ENCODE measurements around the gene FGD4. TPM values are rescaled to one million over a fixed set of nuclear protein-coding genes. Genes with fewer than 3 reads are reported as not detected.

The FGD4 gene
- total RNA-seq, 1 donor from 2014 or later, result 65.5 TPM

DNA sequence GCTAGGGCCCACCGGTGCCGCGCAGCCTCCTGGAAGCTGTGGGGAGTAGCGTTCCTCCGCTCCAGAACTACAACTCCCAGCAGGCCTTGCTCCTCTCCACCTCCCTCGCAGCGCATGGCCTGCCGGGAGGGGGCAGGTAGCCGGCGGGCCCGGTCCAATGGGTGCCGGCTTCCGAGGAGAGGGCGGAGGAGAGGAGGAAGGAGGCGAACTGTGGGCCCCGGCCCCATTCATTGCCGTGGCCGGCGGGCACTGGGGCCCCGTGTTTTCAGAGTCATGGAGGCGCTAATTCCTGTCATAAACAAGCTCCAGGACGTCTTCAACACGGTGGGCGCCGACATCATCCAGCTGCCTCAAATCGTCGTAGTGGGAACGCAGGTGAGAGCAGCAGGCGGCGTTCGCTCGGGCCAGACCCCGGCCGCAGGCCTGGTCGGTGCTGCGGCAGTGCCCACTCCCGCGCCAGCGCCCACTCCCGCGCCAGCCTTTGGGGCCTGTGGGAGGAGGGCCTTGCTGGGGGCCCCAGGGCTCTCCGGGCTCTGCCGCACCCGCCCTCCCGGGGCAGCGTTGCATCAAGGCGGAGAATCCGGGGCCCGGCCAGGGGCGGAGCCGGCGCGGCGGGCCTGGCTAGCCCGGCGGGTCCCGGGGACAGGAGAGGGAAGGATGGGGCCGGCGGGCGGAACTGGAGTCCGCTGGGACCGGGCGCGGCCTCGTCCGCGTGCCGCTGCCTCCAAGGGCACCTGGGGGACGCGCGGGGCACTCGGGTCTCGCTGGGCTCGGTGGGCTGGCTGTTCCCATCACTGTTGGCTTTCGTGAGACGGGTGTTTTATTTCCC, 279.9 kb downstream of the FGD4 start, which contains the start of gene DNM1L:
DNM1L (plus strand) TSS at position 211 of the 829 bp plus-strand sequence; CDS start at position 274, 63 bp downstream.
- intact Hi-C loops (cut with DNase I), result loop anchor here (10.0 kb wide), 1 partner anchor 315 kb away; no protein-coding TSS in a partner anchor
- Histone ChIP-seq H3K4me1 (peaks cover 11% of the 10 kb centered on the region), H3K27me3 (no peaks in the 10 kb centered on the region), H3K27ac (peak within 1 kb of the TSS; percentile 90), H3K36me3 (no peaks in the 10 kb centered on the region), H3K4me3 (peak within 1 kb of the TSS; percentile 77), H3K9me3 (no peaks in the 10 kb centered on the region)
- peak; percentile 99 for ATAC-seq
- DNase-seq, result peak; percentile 97
- TF ChIP-seq, protein P1, sequence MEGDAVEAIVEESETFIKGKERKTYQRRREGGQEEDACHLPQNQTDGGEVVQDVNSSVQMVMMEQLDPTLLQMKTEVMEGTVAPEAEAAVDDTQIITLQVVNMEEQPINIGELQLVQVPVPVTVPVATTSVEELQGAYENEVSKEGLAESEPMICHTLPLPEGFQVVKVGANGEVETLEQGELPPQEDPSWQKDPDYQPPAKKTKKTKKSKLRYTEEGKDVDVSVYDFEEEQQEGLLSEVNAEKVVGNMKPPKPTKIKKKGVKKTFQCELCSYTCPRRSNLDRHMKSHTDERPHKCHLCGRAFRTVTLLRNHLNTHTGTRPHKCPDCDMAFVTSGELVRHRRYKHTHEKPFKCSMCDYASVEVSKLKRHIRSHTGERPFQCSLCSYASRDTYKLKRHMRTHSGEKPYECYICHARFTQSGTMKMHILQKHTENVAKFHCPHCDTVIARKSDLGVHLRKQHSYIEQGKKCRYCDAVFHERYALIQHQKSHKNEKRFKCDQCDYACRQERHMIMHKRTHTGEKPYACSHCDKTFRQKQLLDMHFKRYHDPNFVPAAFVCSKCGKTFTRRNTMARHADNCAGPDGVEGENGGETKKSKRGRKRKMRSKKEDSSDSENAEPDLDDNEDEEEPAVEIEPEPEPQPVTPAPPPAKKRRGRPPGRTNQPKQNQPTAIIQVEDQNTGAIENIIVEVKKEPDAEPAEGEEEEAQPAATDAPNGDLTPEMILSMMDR (IDR thresholded peaks at IDR 0.05), result no peak

DNA sequence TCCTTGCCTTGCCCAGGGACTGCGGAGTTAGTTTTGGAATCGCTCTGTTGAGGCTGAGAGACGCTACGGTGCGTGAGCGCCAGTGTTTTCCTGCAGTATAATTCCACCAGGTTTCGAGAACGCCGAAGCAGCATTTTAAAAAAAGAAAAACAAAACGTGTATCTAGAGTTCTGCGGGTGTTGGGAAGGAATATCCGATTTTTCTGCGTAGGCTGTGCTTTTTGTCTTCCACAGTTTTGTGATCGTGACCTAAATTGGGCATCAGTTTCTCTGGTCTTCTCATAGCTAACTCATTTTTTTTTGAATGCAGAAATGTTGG, 280.5 kb downstream of the FGD4 start:
- Histone ChIP-seq H3K27me3 (no peaks in the 10 kb centered on the region), H3K4me3 (peak overlapping the region; percentile 77), H3K4me1 (peaks cover 11% of the 10 kb centered on the region), H3K27ac (peak overlapping the region; percentile 90), H3K9me3 (no peaks in the 10 kb centered on the region), H3K36me3 (no peaks in the 10 kb centered on the region)
- DNase-seq (no peak), ATAC-seq (no peak)
- intact Hi-C loops (cut with DNase I), result loop anchor here (10.0 kb wide), 1 partner anchor 315 kb away; no protein-coding TSS in a partner anchor
- TF ChIP-seq, protein P1 (IDR thresholded peaks at IDR 0.05), result no peak

DNA sequence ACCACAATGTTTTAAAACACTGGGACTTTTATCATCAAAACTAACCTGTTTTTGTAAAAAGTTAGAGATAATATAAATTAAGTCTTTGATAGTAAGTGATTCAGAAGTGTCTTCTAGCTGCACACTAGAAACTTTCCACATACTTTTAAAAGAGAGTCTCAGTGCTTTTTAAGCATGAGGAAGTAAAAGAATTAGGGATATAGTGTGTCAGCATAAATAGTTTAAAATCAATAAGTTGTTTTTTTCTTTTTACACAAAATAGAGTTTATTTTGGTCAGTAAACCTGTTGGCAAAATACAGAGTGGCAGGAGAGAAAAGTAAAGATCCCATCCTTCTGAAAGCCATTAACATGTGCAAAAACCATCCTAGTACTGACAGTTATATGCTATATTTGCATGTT, 281.4 kb downstream of the FGD4 start:
- Histone ChIP-seq H3K36me3 (no peaks in the 10 kb centered on the region), H3K4me3 (no peak overlapping the region), H3K9me3 (no peaks in the 10 kb centered on the region), H3K27ac (peak overlapping the region; percentile 90), H3K27me3 (no peaks in the 10 kb centered on the region), H3K4me1 (peaks cover 11% of the 10 kb centered on the region)
- intact Hi-C loops (cut with DNase I), result no loop called here
- DNase-seq (no peak), ATAC-seq (no peak)
- TF ChIP-seq, protein P1 (IDR thresholded peaks at IDR 0.05), result no peak

DNA sequence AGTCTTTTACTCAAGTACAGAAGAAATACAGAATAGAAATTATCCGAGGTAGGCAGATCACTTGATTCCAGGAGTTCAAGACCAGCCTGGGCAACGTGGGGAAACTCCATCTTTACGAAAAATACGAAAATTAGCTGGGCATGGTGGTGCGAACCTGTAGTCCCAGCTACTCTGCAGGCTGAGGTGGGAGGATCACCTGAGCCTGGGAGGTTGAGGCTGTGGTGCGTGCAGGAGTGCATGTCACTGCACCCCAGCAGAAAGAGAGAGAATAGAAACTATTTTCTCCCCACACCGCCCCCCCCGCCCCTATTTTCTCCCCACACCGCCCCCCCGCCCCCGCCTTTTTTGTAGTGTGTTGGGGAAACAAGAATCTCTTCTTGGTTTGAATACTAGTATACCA, 281.9 kb downstream of the FGD4 start:
- intact Hi-C loops (cut with DNase I), result no loop called here
- Histone ChIP-seq H3K4me1 (peaks cover 11% of the 10 kb centered on the region), H3K36me3 (no peaks in the 10 kb centered on the region), H3K4me3 (no peak overlapping the region), H3K9me3 (no peaks in the 10 kb centered on the region), H3K27ac (no peak overlapping the region), H3K27me3 (no peaks in the 10 kb centered on the region)
- ATAC-seq, result no peak
- DNase-seq, result no peak
- TF ChIP-seq, protein P1 (IDR thresholded peaks at IDR 0.05), result no peak

DNA sequence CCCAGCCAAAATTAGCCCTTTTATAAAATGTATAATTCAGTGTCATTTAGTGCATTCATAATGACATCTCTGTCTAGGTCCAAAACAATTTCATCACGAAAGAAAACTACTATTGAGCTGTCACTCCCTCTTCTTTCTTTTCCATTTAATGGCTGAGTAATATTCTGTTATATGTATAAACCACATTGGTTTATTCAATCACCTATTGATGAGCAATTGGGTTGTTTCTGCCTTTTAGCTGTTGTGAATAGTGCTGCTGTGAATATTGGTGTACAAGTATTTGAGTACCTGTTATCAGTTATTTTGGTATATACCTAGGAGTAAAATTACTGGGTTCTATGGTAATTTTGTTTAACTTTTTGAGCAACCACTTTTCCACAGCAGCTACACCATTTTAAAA, 287.0 kb downstream of the FGD4 start:
- intact Hi-C loops (cut with DNase I), result no loop called here
- H3K27me3 ChIP-seq, result no peaks in the 10 kb centered on the region
- H3K4me3 ChIP-seq, result no peak overlapping the region
- no peak overlapping the region for H3K27ac ChIP-seq
- H3K4me1 ChIP-seq, result no peaks in the 10 kb centered on the region
- DNase-seq (no peak), ATAC-seq (no peak)
- no peaks in the 10 kb centered on the region for H3K9me3 ChIP-seq
- TF ChIP-seq, protein P1 (IDR thresholded peaks at IDR 0.05), result no peak
- no peaks in the 10 kb centered on the region for H3K36me3 ChIP-seq

All from upper lobe of right lung (tissue), 1 donor.